ENCODE results near the gene GDPD5.
A peak's percentile ranks its signal among the peaks of the same experiment; 100 is the strongest.

The GDPD5 gene

GRCh38 chr11:75394085-75394840 lies 131.5 kb downstream of the GDPD5 start:
- no peak for DNase-seq

GRCh38 chr11:75389925-75390324 lies 135.8 kb downstream of the GDPD5 start:
- no peak for DNase-seq

- DNase-seq, result no peak
These were observed 136.5 kb downstream of the GDPD5 start for GRCh38 chr11:75389276-75389605.

- peak; percentile 18 to 80 (median 49) for DNase-seq
These were observed 137.1 kb downstream of the GDPD5 start for GRCh38 chr11:75388386-75389275.

GRCh38 chr11:75387736-75388294 lies 137.9 kb downstream of the GDPD5 start:
- DNase-seq, result no peak

GRCh38 chr11:75386942-75387630 lies 138.7 kb downstream of the GDPD5 start:
- DNase-seq, result no peak
